Motor neuron (in vitro differentiated cells): ENCODE results near the gene NHS. TPM values are rescaled to one million over a fixed set of nuclear protein-coding genes. Genes with fewer than 3 reads are reported as not detected.

Experiments
- ATAC-seq, 8 experiments: fragments of 200-7000 bp; cut with Tn5 transposase; replicated peaks in 6 of 8; 2 replicates each; pipeline ENCODE4 v1.8.0; 2021; ENCODE audit warnings: mild to moderate bottlenecking in 8 of 8, moderate library complexity in 8 of 8
- H3K27ac ChIP-seq, 2 donors: fragments of 250-450 bp; sonication (Bioruptor Pico); 2 replicates each; pipeline ENCODE4 v1.9.0; 2021; ENCODE audit warnings: antibody characterized with exemption in 2 of 2, mild to moderate bottlenecking in 2 of 2, moderate library complexity in 1 of 2
- H3K4me1 ChIP-seq, 2 donors: fragments of 250-450 bp; sonication (Bioruptor Pico); replicated peaks in 1 of 2; 2 replicates each; pipeline ENCODE4 v1.6.1; 2021; ENCODE audit warnings: antibody characterized with exemption in 2 of 2, mild to moderate bottlenecking in 2 of 2, moderate library complexity in 1 of 2
- H3K4me3 ChIP-seq, 5 donors: fragments of 250-450 bp; sonication (Bioruptor Pico); 2 replicates each; pipeline ENCODE4 v1.9.0; 2021; ENCODE audit warnings: antibody characterized with exemption in 5 of 5, mild to moderate bottlenecking in 5 of 5, moderate library complexity in 4 of 5
- WGBS, 10 experiments: fragments of 450-650 bp; shearing (Covaris generic); methylation state at CpG; one replicate each; pipeline ENCODE4 v1.0.0; 2022; 5-methylcytosine and 5-hydroxymethylcytosine counted together
- in situ Hi-C, 9 experiments: fragments of 400-800 bp; cut with MboI; loops; one replicate each; pipeline ENCODE4 v1.15.0; 2021; ENCODE audit warnings: low sequenced_read_pairs in 9 of 9, low pct_unique_long_range_greater_than_20kb in 2 of 9; ENCODE audit not compliant: unreplicated experiment in 9 of 9
- total RNA-seq, 8 experiments: library from RNA; unstranded; fragments of 300-600 nt; gene quantifications; 2 replicates each; pipeline versions ENCODE4 v1.2.3 to v1.2.4, GENCODE V29; 2022

NHS gene
- total RNA-seq, 8 experiments from 2014 or later = 0.21 to 19.5 (median 7.0) TPM

GRCh38 chrX:17628976-17629375 is 254.0 kb downstream of the NHS start:
- Histone ChIP-seq H3K4me3 (no peak overlapping the region), H3K4me1 (peaks cover 0 to 3% of the 10 kb centered on the region in 2 donors), H3K27ac (no peak overlapping the region)
- in situ Hi-C loops = no loop called here
- no peak for ATAC-seq

GRCh38 chrX:17629519-17629918 is 254.5 kb downstream of the NHS start:
- in situ Hi-C loops = no loop called here

GRCh38 chrX:17631647-17632046 is 256.6 kb downstream of the NHS start:
- Histone ChIP-seq H3K4me3 (no peak overlapping the region), H3K4me1 (peaks cover 7 to 11% of the 10 kb centered on the region in 2 donors), H3K27ac (no peak overlapping the region)
- WGBS, 10 experiments = 17 to 100% (median 93%) methylated on average over 1 to 3 of the region's 3 CpGs; no CpG with 5 or more reads in 6 of the 10 experiments
- in situ Hi-C loops = no loop called here
- ATAC-seq = no peak

More at GRCh38 chrX:17629519-17629918, 254.5 kb downstream of the NHS start:
- 0 to 60% methylated on average over 1 of the region's 1 CpG; no CpG with 5 or more reads in 8 of the 10 experiments for WGBS, 10 experiments
- H3K27ac ChIP-seq = no peak overlapping the region
- no peak for ATAC-seq
- no peak overlapping the region for H3K4me3 ChIP-seq
- peaks cover 0 to 3% of the 10 kb centered on the region in 2 donors for H3K4me1 ChIP-seq

- no peak overlapping the region for H3K4me3 ChIP-seq
- no peak overlapping the region for H3K27ac ChIP-seq
- WGBS, 10 experiments = 0 to 100% (median 83%) methylated on average over 1 to 3 of the region's 3 CpGs; no CpG with 5 or more reads in 3 of the 10 experiments
- ATAC-seq = peak in 2 of 8 experiments; percentile 48 to 57
- H3K4me1 ChIP-seq = peaks cover 7 to 11% of the 10 kb centered on the region in 2 donors
- in situ Hi-C loops = no loop called here
Observed at GRCh38 chrX:17632942-17633341, 257.9 kb downstream of the NHS start.

- WGBS, 10 experiments = 100% methylated on average over 2 of the region's 2 CpGs; no CpG with 5 or more reads in 8 of the 10 experiments
- in situ Hi-C loops = no loop called here
Observed at GRCh38 chrX:17633546-17633945, 258.5 kb downstream of the NHS start.

GRCh38 chrX:17634542-17635207 is 259.7 kb downstream of the NHS start:
- in situ Hi-C loops = no loop called here
- ATAC-seq = peak in 3 of 8 experiments; percentile 9 to 27 (median 22)
- Histone ChIP-seq H3K4me3 (no peak overlapping the region), H3K4me1 (peaks cover 7 to 11% of the 10 kb centered on the region in 2 donors), H3K27ac (no peak overlapping the region)
- WGBS, 10 experiments = 63 to 100% methylated on average over 1 to 3 of the region's 9 CpGs; no CpG with 5 or more reads in 8 of the 10 experiments

More at GRCh38 chrX:17633546-17633945, 258.5 kb downstream of the NHS start:
- H3K27ac ChIP-seq = no peak overlapping the region
- peaks cover 7 to 11% of the 10 kb centered on the region in 2 donors for H3K4me1 ChIP-seq
- no peak for ATAC-seq
- H3K4me3 ChIP-seq = no peak overlapping the region

GRCh38 chrX:17635231-17635630 is 260.2 kb downstream of the NHS start:
- Histone ChIP-seq H3K4me3 (no peak overlapping the region), H3K4me1 (peaks cover 9 to 11% of the 10 kb centered on the region in 2 donors), H3K27ac (no peak overlapping the region)
- ATAC-seq = peak in 7 of 8 experiments; percentile 20 to 98 (median 85)
- in situ Hi-C loops = no loop called here
- 8% methylated on average over 4 of the region's 5 CpGs; no CpG with 5 or more reads in 9 of the 10 experiments for WGBS, 10 experiments

- Histone ChIP-seq H3K4me1 (peaks cover 14% of the 10 kb centered on the region in 2 donors), H3K27ac (no peak overlapping the region), H3K4me3 (no peak overlapping the region)
- in situ Hi-C loops = no loop called here
- 57% methylated on average over 2 of the region's 4 CpGs; no CpG with 5 or more reads in 9 of the 10 experiments for WGBS, 10 experiments
- ATAC-seq = no peak
Observed at GRCh38 chrX:17637235-17637634, 262.2 kb downstream of the NHS start.

GRCh38 chrX:17638731-17639130 is 263.7 kb downstream of the NHS start:
- no peak for ATAC-seq
- Histone ChIP-seq H3K4me3 (no peak overlapping the region), H3K4me1 (peaks cover 13 to 14% of the 10 kb centered on the region in 2 donors), H3K27ac (no peak overlapping the region)
- in situ Hi-C loops = no loop called here
- 83% methylated on average over 1 of the region's 1 CpG; no CpG with 5 or more reads in 9 of the 10 experiments for WGBS, 10 experiments

GRCh38 chrX:17642891-17643290 is 267.9 kb downstream of the NHS start:
- H3K4me3 ChIP-seq = no peak overlapping the region
- no peak overlapping the region for H3K27ac ChIP-seq
- in situ Hi-C loops = no loop called here
- no peak for ATAC-seq
- H3K4me1 ChIP-seq = peaks cover 3 to 7% of the 10 kb centered on the region in 2 donors

GRCh38 chrX:17643528-17643927 is 268.5 kb downstream of the NHS start:
- in situ Hi-C loops = no loop called here
- ATAC-seq = no peak
- no peak overlapping the region for H3K4me3 ChIP-seq
- peaks cover 3 to 7% of the 10 kb centered on the region in 2 donors for H3K4me1 ChIP-seq
- H3K27ac ChIP-seq = no peak overlapping the region

GRCh38 chrX:17644001-17644400 is 269.0 kb downstream of the NHS start:
- in situ Hi-C loops = no loop called here
- H3K4me1 ChIP-seq = peaks cover 3 to 7% of the 10 kb centered on the region in 2 donors
- WGBS, 10 experiments = 80% methylated on average over 1 of the region's 1 CpG; no CpG with 5 or more reads in 9 of the 10 experiments
- no peak overlapping the region for H3K4me3 ChIP-seq
- ATAC-seq = no peak
- H3K27ac ChIP-seq = no peak overlapping the region

- H3K4me1 ChIP-seq = peaks cover 13 to 19% of the 10 kb centered on the region in 2 donors
- H3K4me3 ChIP-seq = no peak overlapping the region
- no peak for ATAC-seq
- no peak overlapping the region for H3K27ac ChIP-seq
- 20 to 67% methylated on average over 1 of the region's 3 CpGs; no CpG with 5 or more reads in 8 of the 10 experiments for WGBS, 10 experiments
- in situ Hi-C loops = no loop called here
Observed at GRCh38 chrX:17654116-17654515, 279.1 kb downstream of the NHS start.
